Peyer's patch (tissue), 4 donors: ENCODE data around the gene PEX16. TPM values are rescaled to one million over a fixed set of nuclear protein-coding genes. Genes with fewer than 3 reads are reported as not detected.
A peak's percentile ranks its signal among the peaks of the same experiment; 100 is the strongest.

ENCODE experiments used
- DNase-seq, 3 donors: peaks; one replicate each; pipeline ENCODE4 v3.0.0-alpha.2; 2017 to 2019
- H3K27ac ChIP-seq, 4 donors: fragments of 200-600 bp; sonication (generic); one replicate each; pipeline ENCODE4 v1.5.1; 2016 to 2019
- H3K27me3 ChIP-seq, 2 donors: fragments of 200-600 bp; sonication (generic); one replicate each; pipeline ENCODE4 v1.5.1; 2019
- H3K36me3 ChIP-seq, 3 donors: fragments of 200-600 bp; sonication (generic); one replicate each; pipeline ENCODE4 v1.5.1; 2016 to 2019
- H3K4me1 ChIP-seq, 4 donors: fragments of 200-600 bp; sonication (generic); one replicate each; pipeline ENCODE4 v1.5.1; 2016 to 2019
- H3K4me3 ChIP-seq, 4 donors: fragments of 200-600 bp; sonication (generic); 1 replicate in 3 of 4; 2 replicates in 1 of 4; pipeline ENCODE4 v1.5.1; 2016 to 2019; ENCODE audit warnings: mild to moderate bottlenecking in 1 of 4
- H3K9me3 ChIP-seq, 4 donors: fragments of 200-600 bp; sonication (generic); one replicate each; pipeline ENCODE4 v1.5.1; 2016 to 2019; ENCODE audit warnings: mild to moderate bottlenecking in 1 of 4
- POLR2A ChIP-seq, 2 donors: fragments of 450-650 bp; IDR thresholded peaks; one replicate each; pipeline ENCODE4 v1.5.1; 2017; ENCODE audit warnings: antibody characterized with exemption in 2 of 2, mild to moderate bottlenecking in 2 of 2, moderate library complexity in 2 of 2
- total RNA-seq, 4 donors: library from RNA; depleted of rRNA; stranded (reverse); fragments of >200 nt; gene quantifications; one replicate each; pipeline ENCODE4 v1.1.0, GENCODE V29; 2016
- TF ChIP-seq, protein P1 (sequence below), 6 experiments: fragments of 450-650 bp in 4 of 6; fragments of 200-600 bp in 2 of 6; sonication (generic) in 1 of 6; IDR thresholded peaks; one replicate each; pipeline ENCODE4 v1.5.1; 2017 to 2019; ENCODE audit warnings: antibody characterized with exemption in 6 of 6, mild to moderate bottlenecking in 3 of 6, moderate library complexity in 1 of 6

The PEX16 gene
- total RNA-seq, 4 donors from 2014 or later = 46.2 to 66.8 (median 63.0) TPM

DNA sequence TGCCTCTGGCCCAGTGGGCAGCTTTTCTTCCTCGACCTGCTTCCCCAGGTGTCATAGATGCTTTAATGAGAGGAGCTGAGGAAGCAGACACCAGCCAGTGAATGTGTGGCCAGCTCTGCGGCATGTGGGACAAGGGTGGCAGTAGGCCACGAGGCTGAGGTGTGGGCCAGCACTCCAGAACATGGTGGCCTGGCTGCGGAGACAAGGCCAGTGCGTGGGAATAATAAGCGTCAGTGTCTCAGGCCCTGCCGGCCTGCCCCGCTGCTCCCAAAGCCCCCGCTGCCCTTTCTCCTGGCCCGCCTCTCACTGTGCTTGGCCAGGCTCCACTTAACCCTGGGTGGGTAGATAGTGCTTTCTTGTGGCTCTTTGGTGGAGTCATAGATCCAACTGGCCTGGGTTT lies 30.1 kb downstream of the PEX16 start:
- peaks cover 0 to 7% (median 2%) of the 10 kb centered on the region in 4 donors for H3K4me1 ChIP-seq
- H3K27me3 ChIP-seq = no peaks in the 10 kb centered on the region
- TF ChIP-seq, protein P1, sequence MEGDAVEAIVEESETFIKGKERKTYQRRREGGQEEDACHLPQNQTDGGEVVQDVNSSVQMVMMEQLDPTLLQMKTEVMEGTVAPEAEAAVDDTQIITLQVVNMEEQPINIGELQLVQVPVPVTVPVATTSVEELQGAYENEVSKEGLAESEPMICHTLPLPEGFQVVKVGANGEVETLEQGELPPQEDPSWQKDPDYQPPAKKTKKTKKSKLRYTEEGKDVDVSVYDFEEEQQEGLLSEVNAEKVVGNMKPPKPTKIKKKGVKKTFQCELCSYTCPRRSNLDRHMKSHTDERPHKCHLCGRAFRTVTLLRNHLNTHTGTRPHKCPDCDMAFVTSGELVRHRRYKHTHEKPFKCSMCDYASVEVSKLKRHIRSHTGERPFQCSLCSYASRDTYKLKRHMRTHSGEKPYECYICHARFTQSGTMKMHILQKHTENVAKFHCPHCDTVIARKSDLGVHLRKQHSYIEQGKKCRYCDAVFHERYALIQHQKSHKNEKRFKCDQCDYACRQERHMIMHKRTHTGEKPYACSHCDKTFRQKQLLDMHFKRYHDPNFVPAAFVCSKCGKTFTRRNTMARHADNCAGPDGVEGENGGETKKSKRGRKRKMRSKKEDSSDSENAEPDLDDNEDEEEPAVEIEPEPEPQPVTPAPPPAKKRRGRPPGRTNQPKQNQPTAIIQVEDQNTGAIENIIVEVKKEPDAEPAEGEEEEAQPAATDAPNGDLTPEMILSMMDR (IDR thresholded peaks at IDR 0.05) = no peak
- no peak for TF ChIP-seq POLR2A (IDR thresholded peaks at IDR 0.05)
- no peak overlapping the region for H3K27ac ChIP-seq
- peaks cover 0 to 3% (median 0%) of the 10 kb centered on the region in 3 donors for H3K36me3 ChIP-seq
- no peak overlapping the region for H3K4me3 ChIP-seq
- no peak for DNase-seq
- H3K9me3 ChIP-seq = no peaks in the 10 kb centered on the region

- H3K27me3 ChIP-seq = no peaks in the 10 kb centered on the region
- H3K4me1 ChIP-seq = peaks cover 0 to 7% (median 2%) of the 10 kb centered on the region in 4 donors
- no peaks in the 10 kb centered on the region for H3K9me3 ChIP-seq
- peaks cover 0 to 8% (median 0%) of the 10 kb centered on the region in 3 donors for H3K36me3 ChIP-seq
- TF ChIP-seq, protein P1 (IDR thresholded peaks at IDR 0.05) = no peak
- TF ChIP-seq POLR2A (IDR thresholded peaks at IDR 0.05) = no peak
- H3K27ac ChIP-seq = no peak overlapping the region
- no peak for DNase-seq
- no peak overlapping the region for H3K4me3 ChIP-seq
Observed at GRCh38 chr11:45886816-45887520, 30.7 kb downstream of the PEX16 start.

- Histone ChIP-seq H3K4me3 (peak overlapping the region; percentile 40 to 73 (median 60)), H3K36me3 (peaks cover 0 to 17% (median 0%) of the 10 kb centered on the region in 3 donors), H3K9me3 (no peaks in the 10 kb centered on the region), H3K27me3 (no peaks in the 10 kb centered on the region), H3K27ac (no peak overlapping the region), H3K4me1 (peaks cover 0 to 7% (median 2%) of the 10 kb centered on the region in 4 donors)
- DNase-seq = no peak
- TF ChIP-seq, protein P1 (IDR thresholded peaks at IDR 0.05) = no peak
- no peak for TF ChIP-seq POLR2A (IDR thresholded peaks at IDR 0.05)
Observed at GRCh38 chr11:45885921-45886721, 31.6 kb downstream of the PEX16 start.

GRCh38 chr11:45885274-45885920 lies 32.3 kb downstream of the PEX16 start, which contains the start of gene MAPK8IP1:
Gene MAPK8IP1, plus strand, starts transcription at chr11:45885651. Its CDS starts 170 bp downstream, at chr11:45885821.
- Histone ChIP-seq H3K27me3 (no peaks in the 10 kb centered on the region), H3K27ac (no peak within 1 kb of the TSS), H3K4me1 (peaks cover 0 to 11% (median 4%) of the 10 kb centered on the region in 4 donors), H3K36me3 (peaks cover 0 to 24% (median 0%) of the 10 kb centered on the region in 3 donors), H3K9me3 (no peaks in the 10 kb centered on the region), H3K4me3 (peak within 1 kb of the TSS; percentile 40 to 73 (median 60))
- peak; percentile 26 to 76 (median 65) for DNase-seq
- TF ChIP-seq, protein P1 (IDR thresholded peaks at IDR 0.05) = no peak
- TF ChIP-seq POLR2A (IDR thresholded peaks at IDR 0.05) = no peak

DNA sequence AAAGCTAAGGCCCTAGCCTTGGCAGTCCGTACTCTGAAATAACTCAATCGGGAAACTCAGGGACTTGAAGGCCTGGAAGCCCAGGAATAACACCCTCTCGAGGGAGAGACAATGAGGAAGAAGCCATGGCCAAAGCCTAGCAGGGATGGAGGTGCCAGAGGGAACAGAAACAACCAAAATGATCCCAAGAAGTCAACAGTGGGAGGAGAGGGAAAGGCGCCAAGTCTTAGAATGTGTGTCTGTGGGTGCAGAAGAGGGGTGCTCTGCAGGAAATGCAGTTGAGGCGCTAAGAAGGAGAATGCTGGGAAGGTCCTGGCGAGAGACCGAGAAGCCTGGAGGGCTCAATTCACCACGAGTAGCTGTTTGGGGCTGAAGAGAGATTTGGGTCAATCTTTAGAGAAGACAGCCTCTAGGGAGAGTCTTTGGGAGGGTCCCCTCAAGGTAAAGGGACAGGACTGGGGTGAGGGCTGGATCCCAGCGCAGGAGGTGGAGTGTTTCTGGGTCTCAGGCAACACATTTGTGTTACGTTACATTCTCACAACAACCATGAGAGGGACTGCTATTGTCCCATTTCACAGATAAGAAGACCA lies 33.0 kb downstream of the PEX16 start:
- H3K36me3 ChIP-seq = peaks cover 0 to 31% (median 0%) of the 10 kb centered on the region in 3 donors
- no peak for TF ChIP-seq POLR2A (IDR thresholded peaks at IDR 0.05)
- TF ChIP-seq, protein P1 (IDR thresholded peaks at IDR 0.05) = no peak
- H3K9me3 ChIP-seq = no peaks in the 10 kb centered on the region
- no peak overlapping the region for H3K4me3 ChIP-seq
- peaks cover 0 to 18% (median 4%) of the 10 kb centered on the region in 4 donors for H3K4me1 ChIP-seq
- no peak overlapping the region for H3K27ac ChIP-seq
- DNase-seq = no peak
- H3K27me3 ChIP-seq = no peaks in the 10 kb centered on the region
